RWPE1 (cell line): Measurements from ENCODE around the gene CANT1.
A peak's percentile ranks its signal among the peaks of the same experiment; 100 is the strongest.

Source experiments
- CTCF ChIA-PET: fragments of 350-600 bp; sonication (Branson Sonifier 250); formaldehyde crosslinking; extraction: SDS; loops from one replicate; lab custom pipeline; 2021; lab: Yijun Ruan, JAX
- POLR2A ChIA-PET: fragments of 400-600 bp; formaldehyde crosslinking; extraction: SDS; loops from one replicate; lab custom pipeline; 2020; ENCODE audit warnings: antibody characterized with exemption; ENCODE audit not compliant: low non-redundant PET; lab: Yijun Ruan, JAX
- DNase-seq: peaks from one replicate; pipeline ENCODE4 v3.0.0; 2012; ENCODE audit warnings: low spot score
- H3K27ac ChIP-seq: fragments of 450-650 bp; 2 replicates; pipeline ENCODE4 v1.5.1; 2017
- TF ChIP-seq, protein P1 (sequence below): fragments of 450-650 bp; conservative IDR thresholded peaks from 2 replicates; pipeline ENCODE4 v1.5.1; 2017; ENCODE audit warnings: low read depth, mild to moderate bottlenecking

Gene CANT1

DNA sequence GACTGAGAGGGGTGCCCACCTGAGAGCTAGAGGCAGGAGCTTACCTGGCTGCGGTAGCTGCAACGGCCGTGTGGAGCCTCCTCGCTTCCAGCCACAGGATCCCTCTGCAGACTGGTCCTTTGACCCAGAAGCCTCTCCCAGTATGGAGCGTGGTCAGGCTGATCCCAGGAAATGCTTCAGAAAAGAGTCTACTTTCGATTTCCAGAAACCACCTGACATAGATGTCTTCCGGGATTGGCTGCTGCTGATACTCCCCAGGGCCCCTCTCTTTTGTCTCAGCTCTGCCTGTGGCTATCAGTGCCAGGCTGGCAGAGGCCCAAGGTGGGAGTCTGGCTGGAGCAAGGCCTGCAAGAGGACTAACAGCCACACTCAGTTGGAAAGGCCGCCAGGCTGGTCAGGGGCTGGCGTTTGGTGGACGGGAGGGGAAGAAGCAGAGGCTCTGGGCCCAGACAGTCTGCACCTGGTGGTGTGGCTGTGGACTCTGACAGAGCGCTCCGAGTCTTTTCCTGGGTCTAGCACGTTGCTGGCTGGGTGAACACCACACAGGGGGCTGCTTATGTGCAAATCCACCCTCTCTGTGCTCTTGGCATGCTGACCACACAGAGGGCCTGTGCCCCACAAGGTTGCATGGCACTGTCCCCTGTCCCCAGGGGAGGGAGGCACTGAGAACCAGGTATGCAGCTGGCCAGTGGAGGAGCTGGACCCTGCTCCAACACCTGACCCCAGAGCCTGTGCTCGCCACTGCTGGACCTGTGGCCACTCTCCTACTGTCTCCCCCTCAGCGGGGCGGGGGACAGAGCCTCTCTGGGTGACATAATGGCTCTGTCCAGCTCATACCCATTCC, 29.6 kb downstream of the CANT1 start, which contains the start of gene LGALS3BP:
Gene LGALS3BP (minus strand): TSS at position 144 of the 844 bp plus-strand sequence. CDS start 2,732 bp downstream, outside the sequence.
- POLR2A ChIA-PET = no interaction called here
- peak within 1 kb of the TSS; percentile 88 for H3K27ac ChIP-seq
- CTCF ChIA-PET = interaction anchor here (0.6 kb wide), 1 partner anchor 282 kb away, joined by 3 read pairs; no protein-coding TSS in a partner anchor
- peak; percentile 93 for DNase-seq
- TF ChIP-seq, protein P1, sequence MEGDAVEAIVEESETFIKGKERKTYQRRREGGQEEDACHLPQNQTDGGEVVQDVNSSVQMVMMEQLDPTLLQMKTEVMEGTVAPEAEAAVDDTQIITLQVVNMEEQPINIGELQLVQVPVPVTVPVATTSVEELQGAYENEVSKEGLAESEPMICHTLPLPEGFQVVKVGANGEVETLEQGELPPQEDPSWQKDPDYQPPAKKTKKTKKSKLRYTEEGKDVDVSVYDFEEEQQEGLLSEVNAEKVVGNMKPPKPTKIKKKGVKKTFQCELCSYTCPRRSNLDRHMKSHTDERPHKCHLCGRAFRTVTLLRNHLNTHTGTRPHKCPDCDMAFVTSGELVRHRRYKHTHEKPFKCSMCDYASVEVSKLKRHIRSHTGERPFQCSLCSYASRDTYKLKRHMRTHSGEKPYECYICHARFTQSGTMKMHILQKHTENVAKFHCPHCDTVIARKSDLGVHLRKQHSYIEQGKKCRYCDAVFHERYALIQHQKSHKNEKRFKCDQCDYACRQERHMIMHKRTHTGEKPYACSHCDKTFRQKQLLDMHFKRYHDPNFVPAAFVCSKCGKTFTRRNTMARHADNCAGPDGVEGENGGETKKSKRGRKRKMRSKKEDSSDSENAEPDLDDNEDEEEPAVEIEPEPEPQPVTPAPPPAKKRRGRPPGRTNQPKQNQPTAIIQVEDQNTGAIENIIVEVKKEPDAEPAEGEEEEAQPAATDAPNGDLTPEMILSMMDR = no peak

DNA sequence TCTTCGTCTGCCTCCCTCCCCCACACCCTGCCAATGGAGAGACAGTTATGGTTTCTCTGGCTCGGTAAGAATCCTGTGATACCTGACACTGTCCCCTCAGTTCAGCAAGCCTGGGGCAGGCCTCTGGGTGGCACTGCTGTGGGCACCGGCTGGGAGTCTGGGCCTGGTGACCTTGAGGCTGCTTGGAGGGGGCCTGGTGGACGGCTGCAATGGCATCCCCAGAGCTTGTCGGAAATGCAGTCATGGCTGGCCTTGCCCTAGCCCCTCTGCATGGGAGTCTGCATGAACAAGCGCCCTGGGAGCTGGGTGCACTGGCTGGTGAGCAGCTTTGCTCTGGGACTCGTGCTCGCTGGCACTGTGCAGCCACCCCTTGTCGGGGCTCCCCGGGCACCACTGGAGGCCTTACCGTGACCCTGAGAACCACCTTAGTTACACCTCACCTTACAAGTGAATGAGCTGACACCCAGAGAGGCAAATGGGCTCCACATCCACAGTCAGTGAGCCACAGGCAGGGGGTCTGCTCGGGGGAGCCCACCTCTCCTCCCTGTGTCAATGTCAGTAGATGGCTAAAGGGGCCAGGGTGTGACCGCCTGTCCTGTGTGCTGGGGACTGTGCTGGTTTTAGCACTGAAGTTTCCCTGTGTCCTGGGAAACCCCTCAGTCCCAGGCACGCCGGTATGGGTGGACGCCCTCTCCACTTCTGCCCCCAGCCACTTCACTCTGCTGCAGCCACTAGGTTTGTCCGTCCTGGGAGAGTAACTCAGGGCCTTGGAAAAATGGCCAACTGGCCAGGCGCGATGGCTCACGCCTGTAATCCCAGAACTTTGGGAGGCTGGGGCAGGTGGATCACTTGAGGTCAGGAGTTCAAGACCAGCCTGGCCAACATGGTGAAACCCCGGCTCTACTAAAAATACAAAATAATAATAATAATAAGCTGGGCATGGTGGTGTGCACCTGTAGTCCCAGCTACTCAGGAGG, 31.3 kb downstream of the CANT1 start:
- ChIA-PET CTCF (no interaction called here), POLR2A (no interaction called here)
- TF ChIP-seq, protein P1 = no peak; the same call in 1 of the 2 replicates
- H3K27ac ChIP-seq = peak overlapping the region; percentile 88
- no peak for DNase-seq

DNA sequence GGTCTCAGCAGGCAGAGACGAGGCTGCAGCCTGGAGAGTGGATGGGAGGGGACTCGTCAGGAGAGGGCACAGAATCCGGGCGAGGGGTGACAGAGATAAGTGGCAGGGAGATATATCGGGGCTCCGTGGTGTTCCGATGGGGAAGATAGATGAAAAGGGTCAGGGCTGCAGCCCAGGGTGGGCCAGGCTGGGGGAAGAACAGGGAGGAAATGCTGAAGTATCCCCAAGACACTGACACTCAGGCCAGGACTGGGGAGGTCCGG, 32.0 kb downstream of the CANT1 start:
- CTCF ChIA-PET = no interaction called here
- POLR2A ChIA-PET = no interaction called here
- no peak for DNase-seq
- TF ChIP-seq, protein P1 = no peak
- peak overlapping the region; percentile 88 for H3K27ac ChIP-seq

DNA sequence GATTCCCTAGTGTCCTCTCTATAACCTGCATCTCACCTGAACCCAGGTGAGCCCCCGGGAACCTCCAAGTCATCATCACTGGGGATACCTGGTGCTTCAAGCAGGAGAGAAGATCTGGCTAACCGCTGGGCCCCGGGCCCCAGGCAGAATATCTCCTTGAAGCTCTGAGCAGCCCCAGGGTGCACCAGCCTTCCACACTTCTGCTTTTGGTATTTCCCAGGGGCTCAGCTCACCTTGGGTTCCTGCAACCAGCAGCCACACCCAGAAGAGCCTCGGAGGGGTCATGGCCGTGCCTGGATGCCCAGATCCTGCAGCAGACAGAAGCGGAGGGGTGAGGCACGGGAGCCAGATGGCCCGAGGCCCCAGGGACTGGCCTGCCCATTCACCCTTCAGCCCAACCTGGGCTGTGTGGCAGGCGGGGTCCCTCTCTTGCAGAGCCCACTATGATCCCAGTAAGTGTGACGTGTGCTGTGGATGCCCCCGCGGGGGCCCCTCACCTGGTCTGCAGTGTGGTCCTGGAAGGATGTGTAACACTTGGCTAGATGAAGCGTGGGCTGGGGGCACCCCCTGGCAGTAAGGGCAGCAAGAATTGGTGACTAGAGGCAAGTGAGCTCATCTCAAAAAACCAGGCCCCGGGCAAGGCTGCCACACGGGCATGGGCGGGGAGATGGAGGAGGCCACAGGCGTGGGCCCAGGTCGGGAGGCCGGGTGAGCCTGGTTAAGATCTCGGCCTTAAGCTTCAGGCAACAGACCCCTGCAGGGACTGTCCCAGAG, 32.5 kb downstream of the CANT1 start:
- TF ChIP-seq, protein P1 = no peak
- no peak for DNase-seq
- peak overlapping the region; percentile 88 for H3K27ac ChIP-seq
- ChIA-PET POLR2A (no interaction called here), CTCF (no interaction called here)

DNA sequence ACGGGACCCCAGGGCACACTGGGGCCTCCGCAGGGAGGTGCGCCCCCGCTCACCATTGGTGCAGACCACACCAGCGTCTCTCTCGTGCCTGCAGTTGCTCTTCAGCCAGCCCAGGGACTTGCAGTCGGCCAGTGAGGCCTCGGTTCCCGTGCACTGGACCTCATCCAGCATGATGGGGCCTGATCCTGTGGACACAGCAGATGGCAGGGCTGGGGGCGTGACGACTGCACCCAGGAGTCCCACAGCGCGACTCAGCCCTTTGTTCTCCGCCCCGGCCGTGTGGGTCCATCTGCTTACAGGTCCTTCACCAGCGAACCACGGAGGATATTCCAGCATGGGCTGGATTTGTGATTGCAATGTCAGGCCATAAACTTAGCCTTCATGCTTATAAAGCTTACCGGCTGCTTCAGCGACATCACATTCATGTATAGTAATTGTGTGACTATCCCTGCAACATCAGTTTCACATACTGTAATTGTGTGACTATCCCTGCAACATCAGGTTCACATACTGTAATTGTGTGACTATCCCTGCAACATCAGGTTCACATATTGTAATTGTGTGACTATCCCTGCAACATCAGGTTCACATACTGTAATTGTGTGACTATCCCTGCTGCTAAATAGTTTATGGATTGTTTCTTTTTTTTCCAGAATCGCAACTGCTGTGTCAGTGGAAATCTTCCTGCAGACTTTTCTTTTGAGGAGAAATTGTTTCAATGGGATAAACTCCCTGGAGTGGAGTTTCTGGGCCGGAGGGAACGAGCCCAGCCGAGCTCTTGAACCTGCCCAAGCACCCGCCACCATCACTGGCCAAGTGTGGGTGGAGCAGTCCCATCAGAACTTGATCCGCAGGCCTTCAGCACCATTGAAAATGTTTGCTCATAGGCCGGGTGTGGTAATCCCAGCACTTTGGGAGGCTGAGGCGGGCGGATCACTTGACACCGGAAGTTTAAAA, 34.7 kb downstream of the CANT1 start:
- peak; percentile 73 for DNase-seq
- ChIA-PET POLR2A (no interaction called here), CTCF (interaction anchor here (0.6 to 1.8 kb wide), 3 partner anchors 9 to 109 kb away, joined by 3 to 6 read pairs (median 4); no protein-coding TSS in a partner anchor)
- H3K27ac ChIP-seq = peak overlapping the region; percentile 88
- TF ChIP-seq, protein P1 = no peak
